Measurements from ENCODE around the gene BRAP.
"Not testable (repeated sequence)": the region's sequence is repeated elsewhere in the genome, so short reads cannot be mapped to it uniquely, and the experiment has no call there.

DNA sequence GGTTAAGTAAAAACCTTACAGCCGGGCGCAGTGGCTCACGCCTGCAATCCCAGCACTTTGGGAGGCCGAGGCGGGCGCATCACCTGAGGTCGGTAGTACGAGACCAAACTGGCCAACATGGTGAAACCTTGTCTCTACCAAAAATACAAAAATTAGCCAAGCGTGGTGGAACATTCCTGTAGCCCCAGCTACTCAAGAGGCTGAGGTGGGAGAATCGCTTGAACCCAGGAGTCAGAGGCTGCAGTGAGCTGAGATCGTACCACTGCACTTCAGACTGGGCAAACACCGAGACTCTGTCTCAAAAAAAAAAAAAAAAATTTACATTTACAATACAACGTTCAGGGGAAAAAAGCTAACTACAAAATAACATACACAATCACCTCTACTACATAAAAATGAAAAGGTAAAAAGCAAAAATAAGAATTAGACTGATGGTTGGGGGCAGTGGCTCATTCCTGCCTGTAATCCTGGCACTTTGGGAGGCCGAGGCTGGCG is 90.4 kb downstream of the BRAP start:
- TF ChIP-seq, protein P1, sequence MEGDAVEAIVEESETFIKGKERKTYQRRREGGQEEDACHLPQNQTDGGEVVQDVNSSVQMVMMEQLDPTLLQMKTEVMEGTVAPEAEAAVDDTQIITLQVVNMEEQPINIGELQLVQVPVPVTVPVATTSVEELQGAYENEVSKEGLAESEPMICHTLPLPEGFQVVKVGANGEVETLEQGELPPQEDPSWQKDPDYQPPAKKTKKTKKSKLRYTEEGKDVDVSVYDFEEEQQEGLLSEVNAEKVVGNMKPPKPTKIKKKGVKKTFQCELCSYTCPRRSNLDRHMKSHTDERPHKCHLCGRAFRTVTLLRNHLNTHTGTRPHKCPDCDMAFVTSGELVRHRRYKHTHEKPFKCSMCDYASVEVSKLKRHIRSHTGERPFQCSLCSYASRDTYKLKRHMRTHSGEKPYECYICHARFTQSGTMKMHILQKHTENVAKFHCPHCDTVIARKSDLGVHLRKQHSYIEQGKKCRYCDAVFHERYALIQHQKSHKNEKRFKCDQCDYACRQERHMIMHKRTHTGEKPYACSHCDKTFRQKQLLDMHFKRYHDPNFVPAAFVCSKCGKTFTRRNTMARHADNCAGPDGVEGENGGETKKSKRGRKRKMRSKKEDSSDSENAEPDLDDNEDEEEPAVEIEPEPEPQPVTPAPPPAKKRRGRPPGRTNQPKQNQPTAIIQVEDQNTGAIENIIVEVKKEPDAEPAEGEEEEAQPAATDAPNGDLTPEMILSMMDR (IDR thresholded peaks at IDR 0.05 in 2 of 3, conservative IDR thresholded peaks at IDR 0.05 in 1 of 3; ENCODE audit: control insufficient read depth in 2 of 3, extremely low read depth in 1 of 3, insufficient read depth in 1 of 3, low read depth in 3 of 3, low read length in 3 of 3), result not testable (repeated sequence)
- TF ChIP-seq POLR2AphosphoS5 (IDR thresholded peaks at IDR 0.05; ENCODE audit: low read length); RFX5 (IDR thresholded peaks at IDR 0.05; ENCODE audit: low read depth, low read length); NFIC (IDR thresholded peaks at IDR 0.05; ENCODE audit: low read depth, low read length); ZSCAN29 (IDR thresholded peaks at IDR 0.05): not testable (repeated sequence)

Data from GM12878 (cell line).